ENCODE data around the gene OR5AS1. TPM values are rescaled to one million over a fixed set of nuclear protein-coding genes. Genes with fewer than 3 reads are reported as not detected.

Gene OR5AS1
- total and polyA plus RNA-seq, 9 of the 15 experiments (the other 6 are each of a cell fraction or from before 2014, with no cell fraction given) = not detected

DNA sequence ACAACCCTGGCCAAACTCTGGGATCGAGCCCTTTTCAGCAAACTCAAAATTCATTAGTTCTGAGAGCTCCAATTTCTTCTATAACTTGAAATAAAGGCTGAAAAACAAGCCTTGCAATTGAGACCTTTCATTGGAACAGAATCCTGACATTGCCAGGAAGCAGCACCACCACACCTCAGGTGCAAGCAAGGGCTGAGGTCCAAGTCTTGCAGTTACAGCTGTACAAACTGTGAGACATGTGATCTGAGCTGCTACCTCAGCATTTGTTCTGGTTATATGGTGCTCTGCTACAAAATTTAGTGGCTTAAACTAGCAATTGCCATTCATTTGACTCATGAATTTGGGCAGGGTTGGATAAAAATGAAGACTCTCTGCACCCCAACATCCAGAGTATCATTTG, 18.1 kb downstream of the OR5AS1 start (continued):
- no peak for TF ChIP-seq PHB (CRISPR knock-in tag; IDR thresholded peaks at IDR 0.05)
- TF ChIP-seq MYC (IDR thresholded peaks at IDR 0.05; ENCODE audit: low read depth, low read length) = no peak
- TF ChIP-seq MYC (CRISPR knock-in tag; IDR thresholded peaks at IDR 0.05; ENCODE audit: borderline replicate concordance, low read depth) = no peak
- no peak for TF ChIP-seq MBD2 (IDR thresholded peaks at IDR 0.05; ENCODE audit: borderline replicate concordance, low read depth)
- TF ChIP-seq, protein P1, sequence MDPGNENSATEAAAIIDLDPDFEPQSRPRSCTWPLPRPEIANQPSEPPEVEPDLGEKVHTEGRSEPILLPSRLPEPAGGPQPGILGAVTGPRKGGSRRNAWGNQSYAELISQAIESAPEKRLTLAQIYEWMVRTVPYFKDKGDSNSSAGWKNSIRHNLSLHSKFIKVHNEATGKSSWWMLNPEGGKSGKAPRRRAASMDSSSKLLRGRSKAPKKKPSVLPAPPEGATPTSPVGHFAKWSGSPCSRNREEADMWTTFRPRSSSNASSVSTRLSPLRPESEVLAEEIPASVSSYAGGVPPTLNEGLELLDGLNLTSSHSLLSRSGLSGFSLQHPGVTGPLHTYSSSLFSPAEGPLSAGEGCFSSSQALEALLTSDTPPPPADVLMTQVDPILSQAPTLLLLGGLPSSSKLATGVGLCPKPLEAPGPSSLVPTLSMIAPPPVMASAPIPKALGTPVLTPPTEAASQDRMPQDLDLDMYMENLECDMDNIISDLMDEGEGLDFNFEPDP (CRISPR knock-in tag; IDR thresholded peaks at IDR 0.05) = no peak
- TF ChIP-seq SAFB (IDR thresholded peaks at IDR 0.05; ENCODE audit: borderline replicate concordance, low read depth, low read length) = no peak
- TF ChIP-seq, protein P2, sequence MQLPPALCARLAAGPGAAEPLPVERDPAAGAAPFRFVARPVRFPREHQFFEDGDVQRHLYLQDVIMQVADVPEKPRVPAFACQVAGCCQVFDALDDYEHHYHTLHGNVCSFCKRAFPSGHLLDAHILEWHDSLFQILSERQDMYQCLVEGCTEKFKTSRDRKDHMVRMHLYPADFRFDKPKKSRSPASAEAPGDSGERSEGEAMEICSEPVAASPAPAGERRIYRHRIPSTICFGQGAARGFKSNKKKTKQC (CRISPR knock-in tag; IDR thresholded peaks at IDR 0.05) = no peak

GRCh38 chr11:56048480-56048879, 21.0 kb downstream of the OR5AS1 start:
- ATAC-seq (no peak), DNase-seq (ENCODE audit: extremely low read depth in 1 of 4, low spot score in 3 of 4) (no peak)
- TF ChIP-seq DACH1 (IDR thresholded peaks at IDR 0.05; ENCODE audit: partially characterized antibody) (peak; percentile 91), SUPT5H (IDR thresholded peaks at IDR 0.05) (no peak)

More at GRCh38 chr11:56048480-56048879, 21.0 kb downstream of the OR5AS1 start:
- Histone ChIP-seq H3K4me3 (no peak overlapping the region), H3K9ac (ENCODE audit: insufficient read depth in 1 of 2, low read depth in 2 of 2, low read length in 2 of 2) (no peak overlapping the region), H3K36me3 (ENCODE audit: control insufficient read depth, insufficient read depth, low read length) (no peaks in the 10 kb centered on the region), H3K9me1 (ENCODE audit: control insufficient read depth, insufficient read depth, low read length) (no peaks in the 10 kb centered on the region), H4K20me1 (replicated peaks; ENCODE audit: control insufficient read depth, insufficient read depth, low read length) (no peaks in the 10 kb centered on the region), H2AFZ (ENCODE audit: low read depth, low read length) (no peak overlapping the region), H3K27ac (ENCODE audit: extremely low read depth, low read depth, low read length) (no peak overlapping the region), H3K4me2 (ENCODE audit: insufficient read depth, low read length) (no peak overlapping the region), H3K9me3 (replicated peaks; ENCODE audit: control insufficient read depth, insufficient read depth, low read depth, low read length) (no peaks in the 10 kb centered on the region; the same call in 1 of the 2 replicates), H3K79me2 (ENCODE audit: control insufficient read depth, insufficient read depth, low read length) (no peaks in the 10 kb centered on the region), H3K4me1 (replicated peaks in 1 of 2; ENCODE audit: control insufficient read depth in 2 of 2, insufficient read depth in 2 of 2, low read length in 2 of 2) (no peaks in the 10 kb centered on the region), H3K27me3 (ENCODE audit: control insufficient read depth in 2 of 2, insufficient read depth in 2 of 2, low read length in 2 of 2) (no peaks in the 10 kb centered on the region)
- ChIA-PET CTCF (ENCODE audit: low intra/inter-chr PET ratio) (no interaction called here), POLR2A (no interaction called here)
- intact Hi-C loops (cut with micrococcal nuclease) (no loop called here), in situ Hi-C loops (cut with MboI) (no loop called here)
- no TSS peak for BruUV-seq (replicated peaks)
- no peak for FAIRE-seq
- WGBS (ENCODE audit: insufficient coverage, low coverage, missing lambda C conversion rate) = 2% methylated on average over 4 of the region's 4 CpGs

All from K562 (cell line).